Measurements from ENCODE around the gene ZNF75A. TPM values are rescaled to one million over a fixed set of nuclear protein-coding genes. Genes with fewer than 3 reads are reported as not detected.

ZNF75A gene
- total and polyA plus RNA-seq, 9 of the 15 experiments (the other 6 are each of a cell fraction or from before 2014, with no cell fraction given), result 7.2 to 24.5 (median 17.1) TPM

- TF ChIP-seq ZNF232 (CRISPR knock-in tag; IDR thresholded peaks at IDR 0.05) (peak; percentile 76; the same call in 1 of the 2 replicates), BRD9 (IDR thresholded peaks at IDR 0.05; ENCODE audit: low read depth, partially characterized antibody) (no peak), CREBBP (IDR thresholded peaks at IDR 0.05; ENCODE audit: low read depth, low read length) (no peak), BCOR (IDR thresholded peaks at IDR 0.05) (peak; percentile 26; the same call in 1 of the 2 replicates), ZNF253 (CRISPR knock-in tag; conservative IDR thresholded peaks at IDR 0.05) (no peak), ZFPM2 (CRISPR knock-in tag; IDR thresholded peaks at IDR 0.05) (no peak), ZNF830 (CRISPR knock-in tag; IDR thresholded peaks at IDR 0.05) (no peak), ZNF431 (CRISPR knock-in tag; IDR thresholded peaks at IDR 0.05) (peak; percentile 58), PRMT5 (CRISPR knock-in tag; IDR thresholded peaks at IDR 0.05) (0 out of 2 replicates have a peak, but pooled peaks have one; percentile 50), TAF9B (IDR thresholded peaks at IDR 0.05; ENCODE audit: partially characterized antibody) (peak; percentile 82), ZNF12 (CRISPR knock-in tag; IDR thresholded peaks at IDR 0.05) (peak; percentile 76; the same call in 1 of the 2 replicates), RFX7 (CRISPR knock-in tag; IDR thresholded peaks at IDR 0.05) (no peak), ATF7 (IDR thresholded peaks at IDR 0.05) (peak; percentile 45), RAD51 (IDR thresholded peaks at IDR 0.05; ENCODE audit: borderline replicate concordance, low read depth) (no peak), C11orf30 (IDR thresholded peaks at IDR 0.05; ENCODE audit: low read depth) (peak; percentile 63), ZNF282 (CRISPR knock-in tag; IDR thresholded peaks at IDR 0.05) (peak; percentile 28), ZNF311 (CRISPR knock-in tag; IDR thresholded peaks at IDR 0.05) (no peak), NUFIP1 (IDR thresholded peaks at IDR 0.05; ENCODE audit: partially characterized antibody) (no peak), ZBTB8A (IDR thresholded peaks at IDR 0.05; ENCODE audit: partially characterized antibody) (no peak), MAFF (IDR thresholded peaks at IDR 0.05; ENCODE audit: low read length) (no peak), MLX (CRISPR knock-in tag; conservative IDR thresholded peaks at IDR 0.05) (no peak)
- TF ChIP-seq, protein P1, sequence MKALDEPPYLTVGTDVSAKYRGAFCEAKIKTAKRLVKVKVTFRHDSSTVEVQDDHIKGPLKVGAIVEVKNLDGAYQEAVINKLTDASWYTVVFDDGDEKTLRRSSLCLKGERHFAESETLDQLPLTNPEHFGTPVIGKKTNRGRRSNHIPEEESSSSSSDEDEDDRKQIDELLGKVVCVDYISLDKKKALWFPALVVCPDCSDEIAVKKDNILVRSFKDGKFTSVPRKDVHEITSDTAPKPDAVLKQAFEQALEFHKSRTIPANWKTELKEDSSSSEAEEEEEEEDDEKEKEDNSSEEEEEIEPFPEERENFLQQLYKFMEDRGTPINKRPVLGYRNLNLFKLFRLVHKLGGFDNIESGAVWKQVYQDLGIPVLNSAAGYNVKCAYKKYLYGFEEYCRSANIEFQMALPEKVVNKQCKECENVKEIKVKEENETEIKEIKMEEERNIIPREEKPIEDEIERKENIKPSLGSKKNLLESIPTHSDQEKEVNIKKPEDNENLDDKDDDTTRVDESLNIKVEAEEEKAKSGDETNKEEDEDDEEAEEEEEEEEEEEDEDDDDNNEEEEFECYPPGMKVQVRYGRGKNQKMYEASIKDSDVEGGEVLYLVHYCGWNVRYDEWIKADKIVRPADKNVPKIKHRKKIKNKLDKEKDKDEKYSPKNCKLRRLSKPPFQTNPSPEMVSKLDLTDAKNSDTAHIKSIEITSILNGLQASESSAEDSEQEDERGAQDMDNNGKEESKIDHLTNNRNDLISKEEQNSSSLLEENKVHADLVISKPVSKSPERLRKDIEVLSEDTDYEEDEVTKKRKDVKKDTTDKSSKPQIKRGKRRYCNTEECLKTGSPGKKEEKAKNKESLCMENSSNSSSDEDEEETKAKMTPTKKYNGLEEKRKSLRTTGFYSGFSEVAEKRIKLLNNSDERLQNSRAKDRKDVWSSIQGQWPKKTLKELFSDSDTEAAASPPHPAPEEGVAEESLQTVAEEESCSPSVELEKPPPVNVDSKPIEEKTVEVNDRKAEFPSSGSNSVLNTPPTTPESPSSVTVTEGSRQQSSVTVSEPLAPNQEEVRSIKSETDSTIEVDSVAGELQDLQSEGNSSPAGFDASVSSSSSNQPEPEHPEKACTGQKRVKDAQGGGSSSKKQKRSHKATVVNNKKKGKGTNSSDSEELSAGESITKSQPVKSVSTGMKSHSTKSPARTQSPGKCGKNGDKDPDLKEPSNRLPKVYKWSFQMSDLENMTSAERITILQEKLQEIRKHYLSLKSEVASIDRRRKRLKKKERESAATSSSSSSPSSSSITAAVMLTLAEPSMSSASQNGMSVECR (CRISPR knock-in tag; IDR thresholded peaks at IDR 0.05), result peak; percentile 89
- TF ChIP-seq, protein P2, sequence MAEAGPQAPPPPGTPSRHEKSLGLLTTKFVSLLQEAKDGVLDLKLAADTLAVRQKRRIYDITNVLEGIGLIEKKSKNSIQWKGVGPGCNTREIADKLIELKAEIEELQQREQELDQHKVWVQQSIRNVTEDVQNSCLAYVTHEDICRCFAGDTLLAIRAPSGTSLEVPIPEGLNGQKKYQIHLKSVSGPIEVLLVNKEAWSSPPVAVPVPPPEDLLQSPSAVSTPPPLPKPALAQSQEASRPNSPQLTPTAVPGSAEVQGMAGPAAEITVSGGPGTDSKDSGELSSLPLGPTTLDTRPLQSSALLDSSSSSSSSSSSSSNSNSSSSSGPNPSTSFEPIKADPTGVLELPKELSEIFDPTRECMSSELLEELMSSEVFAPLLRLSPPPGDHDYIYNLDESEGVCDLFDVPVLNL (CRISPR knock-in tag; IDR thresholded peaks at IDR 0.05; ENCODE audit: low read depth), result no peak; the same call in 1 of the 2 replicates
These were observed at the start of gene ZNF75A, which contains the start of gene TIGD7 (continued) for GRCh38 chr16:3305109-3306068.
